BLaER1 (cell line): ENCODE data around the gene WWOX.

Experiments used
- H3K27ac ChIP-seq: shearing (Covaris generic); formaldehyde crosslinking; 2 replicates; pipeline ENCODE4 v1.8.1; 2022
- H3K27me3 ChIP-seq: shearing (Covaris generic); formaldehyde crosslinking; 2 replicates; pipeline ENCODE4 v1.8.1; 2022
- H3K36me3 ChIP-seq: shearing (Covaris generic); formaldehyde crosslinking; 2 replicates; pipeline ENCODE4 v1.8.1; 2022
- H3K4me1 ChIP-seq: shearing (Covaris generic); formaldehyde crosslinking; 2 replicates; pipeline ENCODE4 v1.8.1; 2022
- H3K4me2 ChIP-seq: shearing (Covaris generic); formaldehyde crosslinking; 2 replicates; pipeline ENCODE4 v1.8.1; 2022
- H3K4me3 ChIP-seq: shearing (Covaris generic); formaldehyde crosslinking; 2 replicates; pipeline ENCODE4 v1.8.1; 2022
- H3K9ac ChIP-seq: shearing (Covaris generic); formaldehyde crosslinking; 2 replicates; pipeline ENCODE4 v1.8.1; 2022
- H3K9me3 ChIP-seq: shearing (Covaris generic); formaldehyde crosslinking; 2 replicates; pipeline ENCODE4 v1.8.1; 2022
- H4K20me1 ChIP-seq: shearing (Covaris generic); formaldehyde crosslinking; 2 replicates; pipeline ENCODE4 v1.8.1; 2022
- Cebpa-rat ChIP-seq: shearing (Covaris generic); IDR thresholded peaks from 2 replicates; pipeline ENCODE4 v1.8.1; 2022

The WWOX gene

DNA sequence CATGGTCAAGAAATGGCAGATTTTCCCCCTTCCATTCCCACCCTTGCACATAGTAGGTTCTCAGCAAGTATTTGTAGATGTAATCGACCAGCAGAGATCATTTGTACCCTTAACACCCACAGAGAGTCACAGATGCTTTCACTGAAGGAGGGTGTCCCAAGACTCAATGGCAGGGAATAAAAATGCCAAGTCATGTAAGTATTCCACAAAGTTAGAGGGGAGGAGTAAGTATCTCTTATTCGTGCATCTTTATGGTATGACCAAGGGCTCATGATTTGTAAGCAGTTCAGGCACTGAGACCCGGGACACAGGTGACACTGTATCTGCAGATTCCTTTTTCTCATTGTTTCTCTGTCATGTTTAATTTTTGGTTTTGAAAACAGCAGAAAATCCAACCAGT, 1011.5 kb downstream of the WWOX start:
- H3K27me3 ChIP-seq: no peaks in the 10 kb centered on the region
- H3K4me3 ChIP-seq: no peak overlapping the region
- no peaks in the 10 kb centered on the region for H3K36me3 ChIP-seq
- TF ChIP-seq Cebpa-rat: no peak
- no peak overlapping the region for H3K27ac ChIP-seq
- H4K20me1 ChIP-seq: no peaks in the 10 kb centered on the region
- no peaks in the 10 kb centered on the region for H3K4me1 ChIP-seq
- no peak overlapping the region for H3K4me2 ChIP-seq
- H3K9me3 ChIP-seq: no peaks in the 10 kb centered on the region
- no peak overlapping the region for H3K9ac ChIP-seq

DNA sequence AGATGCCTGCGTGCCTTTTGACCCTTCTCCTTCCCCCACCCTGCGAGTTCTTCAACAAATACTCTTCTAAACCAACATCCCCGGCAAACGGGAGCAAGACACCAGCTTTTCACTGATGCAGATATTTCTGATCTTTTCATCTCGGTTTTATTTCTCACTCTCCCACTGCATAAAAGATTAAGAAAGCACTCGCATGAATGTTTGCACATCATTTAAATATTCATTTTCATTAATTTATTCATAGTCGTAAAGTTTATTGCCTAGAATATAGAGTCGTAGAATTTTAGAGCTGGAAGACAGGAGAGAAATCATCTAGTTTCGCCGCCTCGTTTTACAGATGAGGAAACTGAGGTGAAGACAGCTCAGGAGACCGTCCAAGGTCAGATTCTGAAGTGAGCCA, 1013.0 kb downstream of the WWOX start:
- Histone ChIP-seq H3K27ac (no peak overlapping the region), H3K9ac (no peak overlapping the region), H3K27me3 (no peaks in the 10 kb centered on the region), H3K36me3 (no peaks in the 10 kb centered on the region), H3K9me3 (peaks cover 12% of the 10 kb centered on the region), H3K4me2 (no peak overlapping the region), H4K20me1 (no peaks in the 10 kb centered on the region), H3K4me3 (no peak overlapping the region), H3K4me1 (no peaks in the 10 kb centered on the region)
- TF ChIP-seq Cebpa-rat: no peak

GRCh38 chr16:79113826-79114225, 1014.4 kb downstream of the WWOX start:
- Histone ChIP-seq H3K4me3 (no peak overlapping the region), H3K27me3 (no peaks in the 10 kb centered on the region), H3K9ac (no peak overlapping the region), H3K9me3 (peaks cover 20% of the 10 kb centered on the region), H4K20me1 (no peaks in the 10 kb centered on the region), H3K4me2 (no peak overlapping the region), H3K4me1 (no peaks in the 10 kb centered on the region), H3K27ac (no peak overlapping the region), H3K36me3 (no peaks in the 10 kb centered on the region)
- no peak for TF ChIP-seq Cebpa-rat

- TF ChIP-seq Cebpa-rat: no peak
These were observed 1015.3 kb downstream of the WWOX start for GRCh38 chr16:79114759-79115158.

DNA sequence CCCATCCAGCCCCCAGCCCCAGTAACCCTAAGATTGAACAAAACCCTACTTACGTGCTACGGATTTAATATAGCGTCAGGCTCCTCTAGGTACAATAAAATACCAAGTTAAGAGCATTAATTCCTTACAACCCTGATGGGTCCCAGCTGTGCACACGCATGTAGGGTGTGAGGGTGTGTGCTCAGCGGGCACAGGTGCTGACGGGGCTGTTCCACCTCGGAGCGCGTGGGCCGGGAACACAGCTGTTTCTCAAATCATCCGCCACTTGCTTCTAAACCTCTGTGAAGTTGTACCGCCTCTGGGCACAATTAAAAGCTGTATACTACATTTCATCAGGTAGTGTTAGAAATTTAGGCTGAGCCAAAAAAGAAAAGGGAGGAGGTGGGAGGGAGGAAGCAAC, 1022.5 kb downstream of the WWOX start:
- H3K4me3 ChIP-seq: no peak overlapping the region
- no peaks in the 10 kb centered on the region for H4K20me1 ChIP-seq
- TF ChIP-seq Cebpa-rat: no peak
- H3K36me3 ChIP-seq: no peaks in the 10 kb centered on the region
- H3K9ac ChIP-seq: no peak overlapping the region
- no peak overlapping the region for H3K4me2 ChIP-seq
- no peaks in the 10 kb centered on the region for H3K27me3 ChIP-seq
- peaks cover 31% of the 10 kb centered on the region for H3K9me3 ChIP-seq
- H3K27ac ChIP-seq: no peak overlapping the region
- H3K4me1 ChIP-seq: no peaks in the 10 kb centered on the region

More at GRCh38 chr16:79114759-79115158, 1015.3 kb downstream of the WWOX start:
- Histone ChIP-seq H3K4me1 (no peaks in the 10 kb centered on the region), H3K9me3 (peaks cover 20% of the 10 kb centered on the region), H3K36me3 (no peaks in the 10 kb centered on the region), H3K27me3 (no peaks in the 10 kb centered on the region), H3K9ac (no peak overlapping the region), H4K20me1 (no peaks in the 10 kb centered on the region), H3K27ac (no peak overlapping the region), H3K4me2 (no peak overlapping the region), H3K4me3 (no peak overlapping the region)

DNA sequence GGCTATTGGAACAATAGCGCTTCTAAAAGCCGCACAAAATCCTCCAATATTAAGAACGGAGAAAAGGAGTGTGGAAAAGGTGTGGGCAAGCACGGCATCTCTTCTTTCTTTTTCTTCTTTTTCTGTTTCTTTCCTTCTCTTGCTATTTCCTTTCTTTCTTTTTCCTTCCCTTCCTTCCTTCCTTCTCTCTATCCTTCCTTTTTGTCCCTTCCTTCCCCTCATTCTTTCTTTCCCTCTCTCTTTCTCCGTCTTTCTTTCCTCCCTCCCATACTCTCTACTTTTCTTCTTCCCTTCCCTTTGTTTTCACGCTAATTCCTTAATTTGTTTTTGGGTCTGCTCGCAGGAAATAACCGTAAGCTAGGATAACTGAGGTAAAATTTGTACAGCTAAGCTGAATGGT, 1022.9 kb downstream of the WWOX start:
- peaks cover 27% of the 10 kb centered on the region for H3K9me3 ChIP-seq
- H3K9ac ChIP-seq: no peak overlapping the region
- H3K4me3 ChIP-seq: no peak overlapping the region
- H3K27me3 ChIP-seq: no peaks in the 10 kb centered on the region
- H3K4me2 ChIP-seq: no peak overlapping the region
- H4K20me1 ChIP-seq: no peaks in the 10 kb centered on the region
- no peaks in the 10 kb centered on the region for H3K36me3 ChIP-seq
- no peak for TF ChIP-seq Cebpa-rat
- no peaks in the 10 kb centered on the region for H3K4me1 ChIP-seq
- no peak overlapping the region for H3K27ac ChIP-seq

- Histone ChIP-seq H3K4me2 (no peak overlapping the region), H3K4me1 (no peaks in the 10 kb centered on the region), H3K9ac (no peak overlapping the region), H3K27ac (no peak overlapping the region), H3K27me3 (no peaks in the 10 kb centered on the region), H3K36me3 (no peaks in the 10 kb centered on the region), H4K20me1 (no peaks in the 10 kb centered on the region), H3K9me3 (peaks cover 18% of the 10 kb centered on the region), H3K4me3 (no peak overlapping the region)
- TF ChIP-seq Cebpa-rat: no peak
These were observed 1024.7 kb downstream of the WWOX start for GRCh38 chr16:79124016-79124756.

DNA sequence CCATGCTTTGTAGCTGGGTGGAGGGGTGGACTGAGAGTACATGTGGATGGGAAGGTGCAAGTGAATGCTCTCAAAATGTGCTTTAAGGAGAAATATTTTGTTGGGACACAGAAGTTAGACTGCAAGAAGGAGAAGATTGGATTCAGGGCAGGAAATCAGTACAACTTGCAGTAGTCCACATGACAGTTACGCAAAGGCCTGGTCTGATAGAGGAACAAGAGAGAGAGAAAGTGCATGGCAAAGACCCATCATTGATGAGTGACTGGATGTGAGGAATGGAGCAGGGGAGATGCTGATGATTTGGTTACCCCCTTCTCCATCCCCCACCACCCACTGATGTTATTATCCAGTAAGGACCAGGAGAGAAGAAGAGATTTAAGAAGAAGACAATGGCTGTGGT, 1028.3 kb downstream of the WWOX start:
- Histone ChIP-seq H3K9me3 (peaks cover 23% of the 10 kb centered on the region), H3K27me3 (no peaks in the 10 kb centered on the region), H3K4me2 (no peak overlapping the region), H3K36me3 (no peaks in the 10 kb centered on the region), H3K4me3 (no peak overlapping the region), H3K27ac (no peak overlapping the region), H3K9ac (no peak overlapping the region), H3K4me1 (no peaks in the 10 kb centered on the region), H4K20me1 (no peaks in the 10 kb centered on the region)
- no peak for TF ChIP-seq Cebpa-rat

GRCh38 chr16:79128706-79129105, 1029.3 kb downstream of the WWOX start:
- Histone ChIP-seq H3K9me3 (peaks cover 14% of the 10 kb centered on the region), H3K4me2 (no peak overlapping the region), H3K36me3 (no peaks in the 10 kb centered on the region), H3K4me3 (no peak overlapping the region), H3K27ac (no peak overlapping the region), H3K27me3 (no peaks in the 10 kb centered on the region), H4K20me1 (no peaks in the 10 kb centered on the region), H3K9ac (no peak overlapping the region), H3K4me1 (no peaks in the 10 kb centered on the region)
- TF ChIP-seq Cebpa-rat: no peak

DNA sequence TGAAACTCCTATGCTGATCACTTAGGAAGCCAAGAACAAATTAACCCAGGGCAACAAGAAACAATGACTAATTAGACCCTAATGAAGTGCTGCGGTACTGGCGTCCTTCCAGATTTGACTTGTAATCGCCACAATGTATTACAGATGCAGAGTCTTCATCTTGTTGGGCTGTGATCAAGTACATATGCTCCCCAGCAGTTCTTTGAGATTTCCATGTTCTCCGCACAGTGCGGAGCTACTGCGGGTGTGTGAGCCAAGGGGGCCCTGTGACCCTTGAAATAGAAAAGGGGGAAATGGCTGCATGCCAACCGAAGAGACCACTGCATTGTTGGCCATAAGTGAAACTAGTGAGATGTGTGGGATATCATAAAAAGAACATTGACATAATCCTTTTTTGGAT, 1031.2 kb downstream of the WWOX start:
- H3K36me3 ChIP-seq: no peaks in the 10 kb centered on the region
- no peak overlapping the region for H3K4me3 ChIP-seq
- peaks cover 8% of the 10 kb centered on the region; the same call in 1 of the 2 replicates for H3K9me3 ChIP-seq
- H3K27me3 ChIP-seq: no peaks in the 10 kb centered on the region
- TF ChIP-seq Cebpa-rat: no peak
- no peak overlapping the region for H3K9ac ChIP-seq
- H4K20me1 ChIP-seq: no peaks in the 10 kb centered on the region
- H3K4me1 ChIP-seq: no peaks in the 10 kb centered on the region
- no peak overlapping the region for H3K4me2 ChIP-seq
- H3K27ac ChIP-seq: no peak overlapping the region
